Measurements from ENCODE around the gene PTPN3.

DNA sequence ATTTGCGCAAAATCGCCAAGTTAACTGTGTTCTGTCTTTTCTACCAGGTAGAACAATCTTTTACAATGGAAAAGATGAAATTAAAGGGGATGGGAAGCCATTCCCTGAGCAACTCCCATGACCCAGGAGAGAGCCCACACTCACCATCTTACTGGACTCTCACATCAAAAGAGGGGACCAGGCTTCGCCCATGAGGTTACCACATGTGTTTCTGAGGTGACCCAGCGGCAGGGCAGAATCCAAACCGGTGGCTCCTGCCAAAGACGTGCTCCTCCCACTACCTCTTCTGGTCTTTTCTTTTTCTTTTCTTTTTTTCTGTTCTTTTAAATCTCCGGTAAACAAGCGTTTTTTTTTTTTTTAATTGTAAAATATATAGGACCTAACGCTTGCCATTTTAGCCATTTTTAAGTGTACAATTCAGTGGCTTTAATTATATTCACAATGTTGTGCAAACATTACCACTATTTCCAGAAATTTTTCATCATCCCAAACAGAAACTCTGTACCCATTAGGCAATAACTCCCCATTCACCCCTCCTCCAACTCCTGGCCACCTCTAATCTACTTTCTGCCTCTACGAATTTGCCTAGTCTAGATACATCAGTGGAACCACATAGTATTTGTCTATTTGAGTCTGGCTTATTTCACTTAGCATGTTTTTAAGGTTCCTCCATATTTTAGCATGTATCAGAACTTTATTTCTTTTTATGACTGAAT, 19.3 kb downstream of the PTPN3 start:
- TF ChIP-seq, protein P1, sequence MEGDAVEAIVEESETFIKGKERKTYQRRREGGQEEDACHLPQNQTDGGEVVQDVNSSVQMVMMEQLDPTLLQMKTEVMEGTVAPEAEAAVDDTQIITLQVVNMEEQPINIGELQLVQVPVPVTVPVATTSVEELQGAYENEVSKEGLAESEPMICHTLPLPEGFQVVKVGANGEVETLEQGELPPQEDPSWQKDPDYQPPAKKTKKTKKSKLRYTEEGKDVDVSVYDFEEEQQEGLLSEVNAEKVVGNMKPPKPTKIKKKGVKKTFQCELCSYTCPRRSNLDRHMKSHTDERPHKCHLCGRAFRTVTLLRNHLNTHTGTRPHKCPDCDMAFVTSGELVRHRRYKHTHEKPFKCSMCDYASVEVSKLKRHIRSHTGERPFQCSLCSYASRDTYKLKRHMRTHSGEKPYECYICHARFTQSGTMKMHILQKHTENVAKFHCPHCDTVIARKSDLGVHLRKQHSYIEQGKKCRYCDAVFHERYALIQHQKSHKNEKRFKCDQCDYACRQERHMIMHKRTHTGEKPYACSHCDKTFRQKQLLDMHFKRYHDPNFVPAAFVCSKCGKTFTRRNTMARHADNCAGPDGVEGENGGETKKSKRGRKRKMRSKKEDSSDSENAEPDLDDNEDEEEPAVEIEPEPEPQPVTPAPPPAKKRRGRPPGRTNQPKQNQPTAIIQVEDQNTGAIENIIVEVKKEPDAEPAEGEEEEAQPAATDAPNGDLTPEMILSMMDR (IDR thresholded peaks at IDR 0.05), result no peak
- TF ChIP-seq POLR2A (IDR thresholded peaks at IDR 0.05), result no peak

Measured in esophagus squamous epithelium (tissue), 4 donors.